NCI-H146 (cell line): Measurements from ENCODE around the gene APOL4.
"Not testable (repeated sequence)": the region's sequence is repeated elsewhere in the genome, so short reads cannot be mapped to it uniquely, and the experiment has no call there.

Source experiments
- DNase-seq: peaks from one replicate; lab custom pipeline; 2025; lab: John Stamatoyannopoulos, UW

The APOL4 gene

GRCh38 chr22:36183446-36183845 is 18.2 kb downstream of the APOL4 start:
- no peak for DNase-seq

GRCh38 chr22:36182857-36183256 is 18.8 kb downstream of the APOL4 start:
- no peak for DNase-seq

GRCh38 chr22:36182056-36182455 is 19.6 kb downstream of the APOL4 start:
- DNase-seq, result no peak

- DNase-seq, result no peak
Measured at GRCh38 chr22:36180928-36181327, 20.7 kb downstream of the APOL4 start.

- DNase-seq, result peak; percentile 69
Measured at GRCh38 chr22:36180038-36180880, 21.4 kb downstream of the APOL4 start.

- DNase-seq, result no peak
Measured at GRCh38 chr22:36177160-36177559, 24.4 kb downstream of the APOL4 start.

GRCh38 chr22:36175892-36176291 is 25.7 kb downstream of the APOL4 start:
- no peak for DNase-seq

GRCh38 chr22:36171941-36172340 is 29.7 kb downstream of the APOL4 start:
- peak; percentile 52 for DNase-seq

- no peak for DNase-seq
Measured at GRCh38 chr22:36166518-36167220, 34.9 kb downstream of the APOL4 start.

- no peak for DNase-seq
Measured at GRCh38 chr22:36166086-36166485, 35.5 kb downstream of the APOL4 start.

- DNase-seq, result no peak
Measured at GRCh38 chr22:36165141-36165540, 36.5 kb downstream of the APOL4 start.

- DNase-seq, result no peak
Measured at GRCh38 chr22:36164621-36165020, 37.0 kb downstream of the APOL4 start.

GRCh38 chr22:36163497-36163896 is 38.1 kb downstream of the APOL4 start:
- DNase-seq, result no peak

- DNase-seq, result no peak
Measured at GRCh38 chr22:36162127-36163034, 39.2 kb downstream of the APOL4 start.

GRCh38 chr22:36161793-36162126 is 39.8 kb downstream of the APOL4 start:
- not testable (repeated sequence) for DNase-seq

- no peak for DNase-seq
Measured at GRCh38 chr22:36160499-36160942, 41.1 kb downstream of the APOL4 start, which contains the start of gene APOL3. APOL3 (minus strand) TSS chr22:36160755; CDS start chr22:36149055, 11,700 bp downstream.

GRCh38 chr22:36156515-36157419 is 44.8 kb downstream of the APOL4 start:
- no peak for DNase-seq

GRCh38 chr22:36156119-36156514 is 45.5 kb downstream of the APOL4 start:
- no peak for DNase-seq

GRCh38 chr22:36155702-36156101 is 45.9 kb downstream of the APOL4 start:
- DNase-seq, result no peak

GRCh38 chr22:36154423-36154945 is 47.1 kb downstream of the APOL4 start:
- no peak for DNase-seq
